ENCODE measurements around the gene C14orf119.

The C14orf119 gene

GRCh38 chr14:23112359-23113178 is 17.3 kb downstream of the C14orf119 start:
- no peak overlapping the region for H3K4me3 ChIP-seq (ENCODE audit: low read depth, low read length)
- peak; percentile 19 for DNase-seq (ENCODE audit: low read depth)
- TF ChIP-seq CTCF (conservative IDR thresholded peaks at IDR 0.05; ENCODE audit: low read depth, low read length), result no peak

- TF ChIP-seq CTCF (conservative IDR thresholded peaks at IDR 0.05; ENCODE audit: low read depth, low read length), result no peak
- peak; percentile 93 for DNase-seq (ENCODE audit: low read depth)
- H3K4me3 ChIP-seq (ENCODE audit: low read depth, low read length), result no peak overlapping the region
Observed at GRCh38 chr14:23113431-23114119, 18.3 kb downstream of the C14orf119 start.

- no peak for TF ChIP-seq CTCF (conservative IDR thresholded peaks at IDR 0.05; ENCODE audit: low read depth, low read length)
- H3K4me3 ChIP-seq (ENCODE audit: low read depth, low read length), result no peak overlapping the region
Observed at GRCh38 chr14:23114120-23114458, 18.8 kb downstream of the C14orf119 start.

GRCh38 chr14:23114669-23115038 is 19.3 kb downstream of the C14orf119 start:
- TF ChIP-seq CTCF (conservative IDR thresholded peaks at IDR 0.05; ENCODE audit: low read depth, low read length), result no peak
- no peak overlapping the region for H3K4me3 ChIP-seq (ENCODE audit: low read depth, low read length)
- DNase-seq (ENCODE audit: low read depth), result no peak

More at GRCh38 chr14:23114120-23114458, 18.8 kb downstream of the C14orf119 start:
- no peak for DNase-seq (ENCODE audit: low read depth)

- no peak for TF ChIP-seq CTCF (conservative IDR thresholded peaks at IDR 0.05; ENCODE audit: low read depth, low read length)
- DNase-seq (ENCODE audit: low read depth), result peak; percentile 93
- no peak overlapping the region for H3K4me3 ChIP-seq (ENCODE audit: low read depth, low read length)
Observed at GRCh38 chr14:23115039-23115731, 19.9 kb downstream of the C14orf119 start.

- H3K4me3 ChIP-seq (ENCODE audit: low read depth, low read length), result no peak overlapping the region
Observed at GRCh38 chr14:23115918-23116317, 20.6 kb downstream of the C14orf119 start.

More at GRCh38 chr14:23115918-23116317, 20.6 kb downstream of the C14orf119 start:
- no peak for TF ChIP-seq CTCF (conservative IDR thresholded peaks at IDR 0.05; ENCODE audit: low read depth, low read length)
- no peak for DNase-seq (ENCODE audit: low read depth)
